Activated CD8-positive, alpha-beta T cell treated with anti-CD3 and anti-CD28 coated beads, Interleukin-2, amount 10 ng/mL, durations not matched to agents 7 days and 5 days (primary cell): ENCODE results near the gene SIGLEC14. TPM values are rescaled to one million over a fixed set of nuclear protein-coding genes. Genes with fewer than 3 reads are reported as not detected.
A peak's percentile ranks its signal among the peaks of the same experiment; 100 is the strongest.

Experiments
- microRNA-seq: library from miRNA; unstranded; fragments of <30 nt; microRNA quantifications from one replicate; pipeline ENCODE4 v1.2.0, GENCODE V29; 2022
- total RNA-seq, 2 experiments: library from RNA; stranded (reverse); gene quantifications; one replicate each; pipeline ENCODE4 v1.2.3, GENCODE V29; 2021

SIGLEC14 gene
- total RNA-seq, 2 experiments from 2014 or later, result not detected

Small RNA genes within 50 kb of the gene (microRNA-seq; reads per million reads assigned to microRNA genes)
- gene MIR125A, result 79.8 reads per million, percentile 57 among the genes with 10 or more reads in this experiment
- 176 reads per million, percentile 67 among the genes with 10 or more reads in this experiment for gene MIR99B
- gene MIRLET7E, result 134 reads per million, percentile 64 among the genes with 10 or more reads in this experiment

Other genes with a start within 250 kb of the SIGLEC14 start
- under 1 TPM; 0.83 to 0.92 TPM for gene SIGLEC10, start 229.2 kb downstream of the SIGLEC14 start, total RNA-seq
- gene SIGLEC8, start 188.4 kb downstream of the SIGLEC14 start, total RNA-seq, result not detected
- gene CEACAM18, start 168.3 kb downstream of the SIGLEC14 start, total RNA-seq, result not detected
- gene SIGLEC12, start 145.0 kb downstream of the SIGLEC14 start, total RNA-seq, result under 1 TPM; 0.34 to 0.53 TPM
- gene SIGLEC6, start 115.2 kb downstream of the SIGLEC14 start, total RNA-seq, result under 1 TPM in 1 of 2 experiments, not detected in 1; 0.29 TPM
- gene ZNF175, start 75.5 kb downstream of the SIGLEC14 start, total RNA-seq, result 1 to 10 TPM; 8.4 to 9.7 TPM
- gene SIGLEC5, start 16.4 kb downstream of the SIGLEC14 start, total RNA-seq, result not detected
- gene SPACA6, start 46.5 kb upstream of the SIGLEC14 start, total RNA-seq, result 1 to 10 TPM; 1.2 to 2.2 TPM
- not detected for gene HAS1, start 77.2 kb upstream of the SIGLEC14 start, total RNA-seq
- gene FPR1, start 105.1 kb upstream of the SIGLEC14 start, total RNA-seq, result not detected
- not detected for gene FPR2, start 114.4 kb upstream of the SIGLEC14 start, total RNA-seq
- not detected for gene FPR3, start 148.3 kb upstream of the SIGLEC14 start, total RNA-seq
- 1 to 10 TPM; 6.0 to 7.6 TPM for gene ZNF577, start 241.1 kb upstream of the SIGLEC14 start, total RNA-seq